Hematopoietic multipotent progenitor cell treated with erythropoietin and hydrocortisone succinate and interleukin-3 and kit ligand, for 15 days (in vitro differentiated cells): ENCODE measurements around the gene RFX5.

ENCODE experiments used
- DNase-seq: peaks from one replicate; pipeline ENCODE4 v3.0.0-alpha.2; 2015; ENCODE audit warnings: low spot score

RFX5 gene

GRCh38 chr1:151325231-151325630 is 21.8 kb downstream of the RFX5 start:
- no peak for DNase-seq

- no peak for DNase-seq
These were observed 22.6 kb downstream of the RFX5 start for GRCh38 chr1:151324390-151324930.

- DNase-seq, result no peak
These were observed 28.1 kb downstream of the RFX5 start for GRCh38 chr1:151318975-151319374.

- DNase-seq, result no peak
These were observed 31.4 kb downstream of the RFX5 start for GRCh38 chr1:151315565-151316235.

- DNase-seq, result no peak
These were observed 32.7 kb downstream of the RFX5 start for GRCh38 chr1:151314137-151314875.

- no peak for DNase-seq
These were observed 33.6 kb downstream of the RFX5 start for GRCh38 chr1:151313501-151313900.

- no peak for DNase-seq
These were observed 34.2 kb downstream of the RFX5 start for GRCh38 chr1:151312826-151313225.

GRCh38 chr1:151312411-151312810 is 34.6 kb downstream of the RFX5 start:
- DNase-seq, result no peak

- DNase-seq, result peak; percentile 86
These were observed 35.3 kb downstream of the RFX5 start for GRCh38 chr1:151311589-151312331.

- DNase-seq, result peak; percentile 41
These were observed 36.0 kb downstream of the RFX5 start for GRCh38 chr1:151311011-151311410.

GRCh38 chr1:151309811-151310323 is 37.2 kb downstream of the RFX5 start:
- no peak for DNase-seq

GRCh38 chr1:151294742-151295462 is 52.1 kb downstream of the RFX5 start:
- DNase-seq, result no peak

GRCh38 chr1:151293093-151293492 is 54.0 kb downstream of the RFX5 start:
- DNase-seq, result no peak

- DNase-seq, result no peak
These were observed 54.6 kb downstream of the RFX5 start for GRCh38 chr1:151292207-151293030.

GRCh38 chr1:151290709-151291303 is 56.2 kb downstream of the RFX5 start:
- DNase-seq, result no peak
